Measurements from ENCODE around the gene SNRNP25. TPM values are rescaled to one million over a fixed set of nuclear protein-coding genes. Genes with fewer than 3 reads are reported as not detected.
A peak's percentile ranks its signal among the peaks of the same experiment; 100 is the strongest.

The SNRNP25 gene
- total RNA-seq, 1 donor from 2014 or later: 72.8 TPM

DNA sequence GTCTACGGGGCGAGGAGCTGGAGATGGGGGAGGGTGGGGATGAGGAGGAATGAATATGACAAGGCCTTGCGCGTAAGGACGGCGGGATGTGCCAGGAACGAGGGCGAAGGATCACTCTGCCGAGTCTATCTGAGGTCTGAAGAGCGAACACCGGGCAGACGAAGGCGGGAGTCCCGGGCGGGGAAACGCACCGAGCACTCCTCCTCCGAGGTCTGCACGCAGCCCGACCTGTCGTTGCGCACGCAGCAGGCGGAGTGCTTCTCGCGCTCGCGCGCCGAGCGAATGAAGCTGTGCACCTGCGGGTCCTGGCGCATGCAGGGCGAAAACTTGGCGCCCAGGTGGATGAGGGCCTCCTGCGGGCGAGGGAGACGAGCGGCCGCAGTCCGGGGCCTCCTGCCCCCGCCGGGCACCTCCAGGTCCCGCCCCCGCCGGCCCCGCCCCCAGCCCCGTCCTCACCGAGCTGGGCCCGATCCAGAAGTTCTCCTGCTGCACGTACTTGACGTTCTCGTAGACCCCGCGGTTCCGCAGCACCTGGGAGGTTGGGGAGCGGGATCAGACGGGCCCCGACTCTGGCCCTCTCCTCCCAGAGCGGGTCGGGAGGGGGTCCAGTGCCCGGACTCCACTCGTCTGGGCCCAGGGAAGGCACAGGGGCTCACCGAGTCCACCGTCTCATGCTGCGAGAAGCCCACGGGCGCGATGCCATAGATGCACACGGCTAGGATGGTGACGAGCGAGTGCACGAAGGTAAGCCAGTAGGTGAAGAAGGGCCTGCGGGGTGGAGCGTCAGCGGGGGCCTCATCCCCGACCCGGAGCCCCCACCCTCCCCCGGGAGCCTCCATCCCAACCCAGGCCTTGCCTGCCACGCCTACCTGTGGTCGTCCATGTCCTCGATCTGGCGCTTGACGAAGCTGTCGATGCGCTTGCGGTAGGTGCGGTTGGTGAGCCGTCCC is 7.6 kb downstream of the SNRNP25 start:
- DNase-seq (peak; percentile 27), ATAC-seq (no peak)
- intact Hi-C loops (cut with micrococcal nuclease): no loop called here

- peak; percentile 30 for DNase-seq
- intact Hi-C loops (cut with micrococcal nuclease): no loop called here
- ATAC-seq: no peak
These were observed 8.3 kb downstream of the SNRNP25 start for GRCh38 chr16:61879-62281.

GRCh38 chr16:62283-62967 is 8.8 kb downstream of the SNRNP25 start:
- DNase-seq (peak; percentile 22), ATAC-seq (no peak)
- intact Hi-C loops (cut with micrococcal nuclease): no loop called here

- DNase-seq: peak; percentile 25
- intact Hi-C loops (cut with micrococcal nuclease): no loop called here
These were observed 9.4 kb downstream of the SNRNP25 start for GRCh38 chr16:62968-63391.

GRCh38 chr16:63466-63865 is 9.8 kb downstream of the SNRNP25 start:
- DNase-seq (peak; percentile 32), ATAC-seq (no peak)
- intact Hi-C loops (cut with micrococcal nuclease): no loop called here

More at GRCh38 chr16:62968-63391, 9.4 kb downstream of the SNRNP25 start:
- no peak for ATAC-seq

DNA sequence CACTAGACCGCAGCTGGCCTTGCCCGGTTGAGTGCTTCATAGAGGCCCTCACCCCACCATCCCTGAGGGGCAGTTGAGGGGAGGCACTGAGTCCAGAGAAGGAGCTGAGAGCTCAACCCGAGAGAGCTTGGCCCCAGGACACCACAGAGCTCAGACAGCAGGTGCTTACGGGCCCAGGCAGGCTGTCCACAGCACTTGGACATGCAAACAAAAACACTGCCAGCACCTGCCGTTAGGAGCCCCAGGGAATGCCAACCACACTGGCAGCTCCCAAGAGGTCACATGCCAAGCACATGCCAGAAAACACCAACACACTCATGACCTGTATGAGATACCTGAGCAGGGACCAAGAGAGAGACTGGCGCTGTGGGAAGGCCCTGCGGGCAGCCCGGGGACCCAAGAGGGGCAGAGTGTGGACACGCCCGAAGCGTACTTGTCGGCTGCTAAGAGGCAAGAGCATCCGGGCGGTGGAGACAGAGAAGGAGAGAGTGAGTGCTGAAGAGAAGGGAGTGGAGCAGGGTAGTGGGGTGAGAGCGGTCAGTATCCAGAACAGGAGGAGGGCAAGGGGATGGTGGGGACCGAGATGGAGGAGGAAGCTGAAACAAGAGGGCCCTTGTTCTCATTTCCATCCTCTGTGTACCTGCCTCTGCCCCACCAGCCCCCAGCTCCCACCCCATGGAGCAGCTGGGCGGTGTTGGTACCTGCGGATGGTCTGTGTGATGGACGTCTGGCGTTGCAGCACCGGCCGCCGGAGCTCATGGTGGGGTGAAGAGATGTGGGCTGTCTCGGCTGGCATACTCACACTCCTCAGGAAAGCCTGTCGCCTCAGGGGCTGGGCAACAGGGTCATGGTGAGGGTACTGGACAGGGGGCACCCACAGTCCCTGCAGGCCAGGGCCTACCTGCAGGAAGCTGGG is 10.6 kb downstream of the SNRNP25 start:
- DNase-seq (peak; percentile 31), ATAC-seq (no peak)
- intact Hi-C loops (cut with micrococcal nuclease): no loop called here

- intact Hi-C loops (cut with micrococcal nuclease): no loop called here
- no peak for ATAC-seq
- peak; percentile 22 for DNase-seq
These were observed 11.3 kb downstream of the SNRNP25 start for GRCh38 chr16:64914-65255.

DNA sequence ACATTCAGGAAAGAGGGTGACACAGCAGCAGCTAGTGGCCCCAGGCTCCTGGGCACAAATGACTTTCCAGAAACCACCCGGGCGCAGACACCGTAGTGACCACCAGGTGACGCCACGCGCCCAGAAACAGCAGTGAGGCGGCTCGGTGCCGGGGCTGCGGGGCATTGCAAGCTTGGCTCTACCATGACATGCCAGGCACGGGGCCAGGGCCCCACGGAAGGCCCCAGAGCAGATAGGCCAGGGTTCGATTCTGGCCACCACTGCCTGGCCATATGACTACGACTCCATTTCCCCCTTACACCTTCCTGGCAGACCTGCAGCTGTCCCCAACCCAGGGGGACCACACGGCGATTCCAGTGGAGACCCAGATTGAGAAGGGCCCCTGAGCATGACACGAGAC is 12.1 kb downstream of the SNRNP25 start:
- intact Hi-C loops (cut with micrococcal nuclease): no loop called here
- peak; percentile 66 for ATAC-seq
- DNase-seq: peak; percentile 92

GRCh38 chr16:66309-67182 is 12.9 kb downstream of the SNRNP25 start:
- intact Hi-C loops (cut with micrococcal nuclease): no loop called here
- ATAC-seq: peak; percentile 2
- DNase-seq: peak; percentile 26

DNA sequence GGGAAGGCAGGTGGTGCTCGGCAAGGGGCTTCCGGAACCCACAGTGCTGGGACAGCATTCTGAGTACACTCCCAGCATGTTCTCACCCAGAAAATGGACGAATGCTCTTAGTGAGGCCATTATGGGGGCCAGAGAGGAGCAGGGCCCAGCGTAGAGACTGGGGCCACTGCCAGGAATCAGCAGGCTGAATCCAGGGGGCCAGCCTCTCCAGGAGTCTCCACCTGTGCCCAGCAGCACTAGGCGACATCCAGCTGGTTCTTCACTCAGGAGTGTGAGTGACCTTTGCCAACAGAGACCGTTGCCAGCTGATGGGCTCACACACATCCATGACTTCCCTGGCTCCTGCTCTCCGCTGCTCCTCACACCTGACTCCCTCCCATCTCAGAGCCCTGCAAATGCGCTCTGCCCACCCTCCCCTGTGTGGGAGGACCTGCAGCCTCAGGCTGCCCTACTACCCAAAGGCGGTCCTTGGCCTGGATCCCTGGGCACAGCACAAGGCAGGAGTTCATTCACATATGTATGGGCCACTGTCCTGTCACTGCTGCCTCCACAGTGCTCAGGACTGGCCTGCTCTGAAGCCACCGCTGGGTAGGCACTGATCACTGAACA is 13.7 kb downstream of the SNRNP25 start:
- intact Hi-C loops (cut with micrococcal nuclease): no loop called here

DNA sequence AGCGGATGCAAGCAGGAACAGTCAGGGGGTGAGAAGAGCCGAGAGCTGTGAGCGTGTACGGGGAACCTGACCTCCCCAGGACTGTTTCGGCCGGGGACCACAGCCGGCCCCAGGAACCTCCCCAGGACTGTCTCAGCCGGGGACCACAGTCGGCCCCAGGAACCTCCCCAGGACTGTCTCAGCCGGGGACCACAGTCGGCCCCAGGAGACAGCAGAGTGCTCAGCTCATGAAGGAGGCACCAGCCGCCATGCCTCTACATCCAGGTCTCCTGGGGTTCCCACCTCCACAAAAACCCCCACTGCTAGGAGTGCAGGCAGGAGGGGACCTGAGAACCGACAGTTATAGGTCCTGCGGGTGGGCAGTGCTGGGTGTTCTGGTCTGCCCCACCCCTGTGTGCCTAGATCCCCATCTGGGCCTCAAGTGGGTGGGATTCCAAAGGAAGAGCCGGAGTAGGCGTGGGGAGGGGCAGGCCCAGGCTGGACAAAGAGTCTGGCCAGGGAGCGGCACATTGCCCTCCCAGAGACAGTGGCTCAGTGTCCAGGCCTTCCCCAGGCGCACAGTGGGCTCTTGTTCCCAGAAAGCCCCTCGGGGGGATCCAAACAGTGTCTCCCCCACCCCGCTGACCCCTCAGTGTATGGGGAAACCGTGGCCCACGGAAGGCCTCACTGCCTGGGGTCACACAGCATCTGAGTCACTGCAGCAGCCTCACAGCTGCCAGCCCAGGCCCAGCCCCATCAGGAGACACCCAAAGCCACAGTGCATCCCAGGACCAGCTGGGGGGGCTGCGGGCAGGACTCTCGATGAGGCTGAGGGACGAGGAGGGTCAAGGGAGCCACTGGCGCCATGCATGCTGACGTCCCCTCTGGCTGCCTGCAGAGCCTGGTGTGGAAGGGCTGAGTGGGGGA is 14.5 kb downstream of the SNRNP25 start:
- DNase-seq (peak; percentile 44), ATAC-seq (peak; percentile 3)
- intact Hi-C loops (cut with micrococcal nuclease): no loop called here

More for the DNA sequence above, 13.7 kb downstream of the SNRNP25 start:
- ATAC-seq (peak; percentile 5), DNase-seq (peak; percentile 44)

DNA sequence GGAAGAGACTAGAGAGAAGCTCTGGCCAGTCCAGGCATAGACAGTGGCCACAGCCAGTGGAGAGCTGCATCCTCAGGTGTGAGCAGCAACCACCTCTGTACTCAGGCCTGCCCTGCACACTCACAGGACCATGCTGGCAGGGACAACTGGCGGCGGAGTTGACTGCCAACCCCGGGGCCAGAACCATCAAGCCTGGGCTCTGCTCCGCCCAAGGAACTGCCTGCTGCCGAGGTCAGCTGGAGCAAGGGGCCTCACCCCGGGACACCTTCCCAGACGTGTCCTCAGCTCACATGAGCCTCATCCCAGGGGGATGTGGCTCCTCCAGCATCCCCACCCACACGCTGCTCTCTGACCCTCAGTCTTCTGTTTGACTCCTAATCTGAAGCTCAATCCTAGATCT is 15.6 kb downstream of the SNRNP25 start:
- ATAC-seq (no peak), DNase-seq (no peak)
- intact Hi-C loops (cut with micrococcal nuclease): no loop called here

DNA sequence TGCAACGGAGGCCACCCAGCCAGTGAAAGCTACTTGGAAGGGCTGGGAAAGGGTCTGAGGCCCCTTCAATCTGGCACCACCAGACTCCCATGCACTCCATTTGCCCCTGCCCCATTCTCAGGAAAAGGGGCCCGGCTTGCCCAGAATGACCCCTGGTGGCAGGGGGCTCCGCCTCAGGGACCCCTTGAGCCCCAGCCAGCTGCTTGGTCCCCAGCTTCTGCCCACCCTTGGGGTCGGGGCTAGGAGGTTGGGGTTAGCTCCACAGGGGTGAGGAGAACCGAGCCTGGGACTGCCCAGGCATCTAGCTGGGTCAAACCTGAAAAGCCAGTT is 17.5 kb downstream of the SNRNP25 start:
- DNase-seq (no peak), ATAC-seq (no peak)
- intact Hi-C loops (cut with micrococcal nuclease): no loop called here

GRCh38 chr16:71540-72401 is 18.1 kb downstream of the SNRNP25 start:
- peak; percentile 82 for DNase-seq
- ATAC-seq: peak; percentile 13

DNA sequence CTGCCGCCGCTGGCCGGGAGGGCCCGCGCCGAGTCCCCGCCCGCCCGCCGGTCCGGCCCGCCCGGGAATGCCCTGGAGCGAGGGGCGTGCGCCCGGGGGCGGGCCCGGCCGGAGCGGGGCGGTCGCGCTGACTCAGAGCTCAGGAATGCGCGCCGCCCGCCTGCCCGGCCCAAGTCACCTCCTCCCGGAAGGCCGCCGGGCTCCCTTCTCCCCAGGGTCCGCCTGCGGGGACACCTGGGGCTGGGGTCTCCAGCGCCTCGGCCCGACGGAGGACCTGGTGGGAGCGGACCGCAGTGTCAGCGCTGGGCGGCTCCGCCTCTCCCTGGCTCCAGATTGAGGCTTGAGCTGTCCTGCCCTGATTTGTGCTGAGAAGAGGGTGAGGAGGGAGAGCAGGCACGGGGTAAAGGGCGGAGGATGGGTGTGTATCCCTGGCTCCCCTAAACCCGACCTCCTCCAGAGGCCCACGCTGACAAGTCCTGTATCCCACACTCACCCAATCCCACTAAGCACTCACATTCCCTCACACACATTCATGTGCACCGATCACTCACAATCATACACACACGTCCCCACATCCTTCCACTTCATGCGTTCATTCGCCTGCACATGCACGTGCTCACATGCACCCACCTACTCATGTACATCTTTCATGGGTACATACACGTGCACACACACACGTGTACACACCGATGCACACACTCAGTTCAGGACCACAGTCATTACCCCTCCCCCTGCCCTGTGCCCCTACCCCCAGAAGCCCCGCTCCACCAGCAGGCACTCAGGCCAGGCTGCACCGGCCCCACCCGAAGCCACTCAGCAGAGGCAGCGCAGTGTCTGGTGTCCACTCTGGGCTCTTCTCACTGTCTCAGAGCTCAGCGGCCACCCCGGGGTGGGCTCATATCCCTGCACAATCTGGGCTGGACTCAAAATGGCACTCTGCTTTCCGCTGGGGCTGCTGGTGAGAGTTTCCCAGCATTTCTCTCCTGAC is 19.2 kb downstream of the SNRNP25 start, which contains the start of gene RHBDF1:
Gene RHBDF1 (minus strand): TSS at position 71 of the 988 bp plus-strand sequence. CDS start 7,616 bp downstream, outside the sequence.
- intact Hi-C loops (cut with micrococcal nuclease): no loop called here
- ATAC-seq (peak; percentile 47), DNase-seq (peak; percentile 84)

More at GRCh38 chr16:71540-72401, 18.1 kb downstream of the SNRNP25 start:
- intact Hi-C loops (cut with micrococcal nuclease): no loop called here
